ENCODE measurements around the gene KLF3.

KLF3 gene

GRCh38 chr4:38656111-38656510 is 7.9 kb upstream of the KLF3 start:
- no peak for DNase-seq

- no peak for DNase-seq
Observed at GRCh38 chr4:38659346-38659745, 4.7 kb upstream of the KLF3 start.

GRCh38 chr4:38660838-38661237 is 3.2 kb upstream of the KLF3 start:
- no peak for DNase-seq

- DNase-seq, result no peak
Observed at GRCh38 chr4:38661371-38661770, 2.6 kb upstream of the KLF3 start.

- DNase-seq, result no peak
Observed at GRCh38 chr4:38662522-38663089, 1.4 kb upstream of the KLF3 start.

- DNase-seq, result peak; percentile 37
Observed at GRCh38 chr4:38663090-38663800, 754 bp upstream of the KLF3 start.

GRCh38 chr4:38664706-38665401 is 855 bp downstream of the KLF3 start:
- peak; percentile 27 for DNase-seq

GRCh38 chr4:38665551-38666411 is 1.8 kb downstream of the KLF3 start:
- no peak for DNase-seq

- no peak for DNase-seq
Observed at GRCh38 chr4:38666766-38667084, 2.7 kb downstream of the KLF3 start.

GRCh38 chr4:38667085-38667893 is 3.3 kb downstream of the KLF3 start:
- DNase-seq, result no peak

- DNase-seq, result no peak
Observed at GRCh38 chr4:38668203-38668971, 4.4 kb downstream of the KLF3 start.

- no peak for DNase-seq
Observed at GRCh38 chr4:38669208-38669607, 5.2 kb downstream of the KLF3 start.

GRCh38 chr4:38670109-38670901 is 6.3 kb downstream of the KLF3 start:
- no peak for DNase-seq

- DNase-seq, result no peak
Observed at GRCh38 chr4:38670939-38671591, 7.1 kb downstream of the KLF3 start.

- DNase-seq, result no peak
Observed at GRCh38 chr4:38671592-38671940, 7.6 kb downstream of the KLF3 start.

- peak; percentile 7 for DNase-seq
Observed at GRCh38 chr4:38672074-38672396, 8.0 kb downstream of the KLF3 start.

- no peak for DNase-seq
Observed at GRCh38 chr4:38672397-38673129, 8.6 kb downstream of the KLF3 start.

GRCh38 chr4:38673130-38673978 is 9.4 kb downstream of the KLF3 start:
- DNase-seq, result no peak

Data from NCI-H187 treated with DMSO at 0.1 percent for 48 hours (cell line).